Measurements from ENCODE around the gene ANKRD33B. TPM values are rescaled to one million over a fixed set of nuclear protein-coding genes. Genes with fewer than 3 reads are reported as not detected.

Gene ANKRD33B
- total and polyA plus RNA-seq, 2 experiments from 2014 or later = 2.9 to 15.4 TPM

GRCh38 chr5:10652606-10653005, 88.7 kb downstream of the ANKRD33B start (continued):
- TF ChIP-seq, protein P1, sequence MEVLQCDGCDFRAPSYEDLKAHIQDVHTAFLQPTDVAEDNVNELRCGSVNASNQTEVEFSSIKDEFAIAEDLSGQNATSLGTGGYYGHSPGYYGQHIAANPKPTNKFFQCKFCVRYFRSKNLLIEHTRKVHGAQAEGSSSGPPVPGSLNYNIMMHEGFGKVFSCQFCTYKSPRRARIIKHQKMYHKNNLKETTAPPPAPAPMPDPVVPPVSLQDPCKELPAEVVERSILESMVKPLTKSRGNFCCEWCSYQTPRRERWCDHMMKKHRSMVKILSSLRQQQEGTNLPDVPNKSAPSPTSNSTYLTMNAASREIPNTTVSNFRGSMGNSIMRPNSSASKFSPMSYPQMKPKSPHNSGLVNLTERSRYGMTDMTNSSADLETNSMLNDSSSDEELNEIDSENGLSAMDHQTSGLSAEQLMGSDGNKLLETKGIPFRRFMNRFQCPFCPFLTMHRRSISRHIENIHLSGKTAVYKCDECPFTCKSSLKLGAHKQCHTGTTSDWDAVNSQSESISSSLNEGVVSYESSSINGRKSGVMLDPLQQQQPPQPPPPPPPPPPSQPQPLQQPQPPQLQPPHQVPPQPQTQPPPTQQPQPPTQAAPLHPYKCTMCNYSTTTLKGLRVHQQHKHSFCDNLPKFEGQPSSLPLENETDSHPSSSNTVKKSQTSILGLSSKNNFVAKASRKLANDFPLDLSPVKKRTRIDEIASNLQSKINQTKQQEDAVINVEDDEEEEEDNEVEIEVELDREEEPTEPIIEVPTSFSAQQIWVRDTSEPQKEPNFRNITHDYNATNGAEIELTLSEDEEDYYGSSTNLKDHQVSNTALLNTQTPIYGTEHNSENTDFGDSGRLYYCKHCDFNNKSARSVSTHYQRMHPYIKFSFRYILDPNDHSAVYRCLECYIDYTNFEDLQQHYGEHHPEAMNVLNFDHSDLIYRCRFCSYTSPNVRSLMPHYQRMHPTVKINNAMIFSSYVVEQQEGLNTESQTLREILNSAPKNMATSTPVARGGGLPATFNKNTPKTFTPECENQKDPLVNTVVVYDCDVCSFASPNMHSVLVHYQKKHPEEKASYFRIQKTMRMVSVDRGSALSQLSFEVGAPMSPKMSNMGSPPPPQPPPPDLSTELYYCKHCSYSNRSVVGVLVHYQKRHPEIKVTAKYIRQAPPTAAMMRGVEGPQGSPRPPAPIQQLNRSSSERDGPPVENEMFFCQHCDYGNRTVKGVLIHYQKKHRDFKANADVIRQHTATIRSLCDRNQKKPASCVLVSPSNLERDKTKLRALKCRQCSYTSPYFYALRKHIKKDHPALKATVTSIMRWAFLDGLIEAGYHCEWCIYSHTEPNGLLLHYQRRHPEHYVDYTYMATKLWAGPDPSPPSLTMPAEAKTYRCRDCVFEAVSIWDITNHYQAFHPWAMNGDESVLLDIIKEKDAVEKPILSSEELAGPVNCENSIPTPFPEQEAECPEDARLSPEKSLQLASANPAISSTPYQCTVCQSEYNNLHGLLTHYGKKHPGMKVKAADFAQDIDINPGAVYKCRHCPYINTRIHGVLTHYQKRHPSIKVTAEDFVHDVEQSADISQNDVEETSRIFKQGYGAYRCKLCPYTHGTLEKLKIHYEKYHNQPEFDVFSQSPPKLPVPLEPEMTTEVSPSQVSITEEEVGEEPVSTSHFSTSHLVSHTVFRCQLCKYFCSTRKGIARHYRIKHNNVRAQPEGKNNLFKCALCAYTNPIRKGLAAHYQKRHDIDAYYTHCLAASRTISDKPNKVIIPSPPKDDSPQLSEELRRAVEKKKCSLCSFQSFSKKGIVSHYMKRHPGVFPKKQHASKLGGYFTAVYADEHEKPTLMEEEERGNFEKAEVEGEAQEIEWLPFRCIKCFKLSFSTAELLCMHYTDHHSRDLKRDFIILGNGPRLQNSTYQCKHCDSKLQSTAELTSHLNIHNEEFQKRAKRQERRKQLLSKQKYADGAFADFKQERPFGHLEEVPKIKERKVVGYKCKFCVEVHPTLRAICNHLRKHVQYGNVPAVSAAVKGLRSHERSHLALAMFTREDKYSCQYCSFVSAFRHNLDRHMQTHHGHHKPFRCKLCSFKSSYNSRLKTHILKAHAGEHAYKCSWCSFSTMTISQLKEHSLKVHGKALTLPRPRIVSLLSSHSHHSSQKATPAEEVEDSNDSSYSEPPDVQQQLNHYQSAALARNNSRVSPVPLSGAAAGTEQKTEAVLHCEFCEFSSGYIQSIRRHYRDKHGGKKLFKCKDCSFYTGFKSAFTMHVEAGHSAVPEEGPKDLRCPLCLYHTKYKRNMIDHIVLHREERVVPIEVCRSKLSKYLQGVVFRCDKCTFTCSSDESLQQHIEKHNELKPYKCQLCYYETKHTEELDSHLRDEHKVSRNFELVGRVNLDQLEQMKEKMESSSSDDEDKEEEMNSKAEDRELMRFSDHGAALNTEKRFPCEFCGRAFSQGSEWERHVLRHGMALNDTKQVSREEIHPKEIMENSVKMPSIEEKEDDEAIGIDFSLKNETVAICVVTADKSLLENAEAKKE (CRISPR knock-in tag; IDR thresholded peaks at IDR 0.05) = no peak
- TF ChIP-seq CREB1 (CRISPR knock-in tag; IDR thresholded peaks at IDR 0.05; ENCODE audit: low read depth) (no peak), ZNF114 (CRISPR knock-in tag; IDR thresholded peaks at IDR 0.05) (no peak)

DNA sequence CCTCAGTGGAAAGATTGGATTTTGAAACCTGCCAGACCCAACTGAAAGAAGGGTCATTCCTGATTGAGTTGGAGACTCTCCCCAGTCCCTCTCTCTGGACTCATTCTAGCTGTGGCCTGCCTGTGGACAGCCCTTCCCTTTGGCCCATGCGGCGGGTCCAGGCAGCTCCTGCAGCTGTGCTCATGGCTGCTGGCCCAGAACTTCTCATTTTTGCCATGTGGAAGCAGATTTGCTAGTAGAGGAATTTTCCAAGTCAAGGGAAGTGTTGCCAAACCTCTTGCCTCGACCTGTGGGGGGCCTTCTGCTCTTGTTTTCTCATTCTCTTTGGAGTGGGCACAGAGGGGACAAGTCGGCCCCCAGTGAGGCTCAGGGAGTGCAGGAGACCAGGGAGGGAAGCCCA, 89.2 kb downstream of the ANKRD33B start:
- Histone ChIP-seq H3K4me1 (ENCODE audit: insufficient read depth) (no peaks in the 10 kb centered on the region), H3K36me3 (ENCODE audit: insufficient read depth) (no peaks in the 10 kb centered on the region), H3K79me2 (replicated peaks; ENCODE audit: insufficient read depth) (no peaks in the 10 kb centered on the region), H4K20me1 (replicated peaks; ENCODE audit: insufficient read depth) (no peaks in the 10 kb centered on the region), H3K9me2 (ENCODE audit: insufficient read depth) (no peaks in the 10 kb centered on the region), H3K27me3 (ENCODE audit: insufficient read depth) (no peaks in the 10 kb centered on the region), H3K4me2 (no peak overlapping the region), H3K27ac (ENCODE audit: low read depth) (no peak overlapping the region), H2AFZ (no peak overlapping the region), H3F3A (replicated peaks; ENCODE audit: low read depth) (0 out of 2 replicates have a peak, but pooled peaks cover 3% of the 10 kb centered on the region), H3K4me3 (no peak overlapping the region)
- Mint-ChIP-seq H3K36me3 (ENCODE audit: low read depth) (peaks cover 12% of the 10 kb centered on the region), H3K4me1 (peaks cover 19% of the 10 kb centered on the region; the same call in 2 of the 3 replicates), H3K4me3 (no peak overlapping the region), H3K27me3 (ENCODE audit: insufficient read depth, low read depth, poor library complexity) (peaks cover 5% of the 10 kb centered on the region), H3K27ac (no peak overlapping the region), H3K9me3 (no peaks in the 10 kb centered on the region)
- DNase-seq (ENCODE audit: low spot score) (no peak), ATAC-seq (no peak)
- TF ChIP-seq EZH2 (IDR thresholded peaks at IDR 0.05; ENCODE audit: low read depth, unreplicated experiment) (no peak), CTCF (conservative IDR thresholded peaks at IDR 0.05; ENCODE audit: low read depth in 2 of 2) (no peak), ZNF114 (CRISPR knock-in tag; IDR thresholded peaks at IDR 0.05) (no peak), ZNF331 (CRISPR knock-in tag; IDR thresholded peaks at IDR 0.05; ENCODE audit: low read depth) (no peak), JUNB (IDR thresholded peaks at IDR 0.05; ENCODE audit: unreplicated experiment) (no peak), POLR2AphosphoS5 (IDR thresholded peaks at IDR 0.05; ENCODE audit: low read depth) (no peak), NANOG (IDR thresholded peaks at IDR 0.05; ENCODE audit: borderline replicate concordance) (no peak), EZH2phosphoT487 (IDR thresholded peaks at IDR 0.05; ENCODE audit: unreplicated experiment) (no peak), STAT1 (IDR thresholded peaks at IDR 0.05; ENCODE audit: unreplicated experiment) (no peak)
- TF ChIP-seq, protein P2, sequence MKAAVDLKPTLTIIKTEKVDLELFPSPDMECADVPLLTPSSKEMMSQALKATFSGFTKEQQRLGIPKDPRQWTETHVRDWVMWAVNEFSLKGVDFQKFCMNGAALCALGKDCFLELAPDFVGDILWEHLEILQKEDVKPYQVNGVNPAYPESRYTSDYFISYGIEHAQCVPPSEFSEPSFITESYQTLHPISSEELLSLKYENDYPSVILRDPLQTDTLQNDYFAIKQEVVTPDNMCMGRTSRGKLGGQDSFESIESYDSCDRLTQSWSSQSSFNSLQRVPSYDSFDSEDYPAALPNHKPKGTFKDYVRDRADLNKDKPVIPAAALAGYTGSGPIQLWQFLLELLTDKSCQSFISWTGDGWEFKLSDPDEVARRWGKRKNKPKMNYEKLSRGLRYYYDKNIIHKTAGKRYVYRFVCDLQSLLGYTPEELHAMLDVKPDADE (IDR thresholded peaks at IDR 0.05) = no peak
- TF ChIP-seq, protein P3, sequence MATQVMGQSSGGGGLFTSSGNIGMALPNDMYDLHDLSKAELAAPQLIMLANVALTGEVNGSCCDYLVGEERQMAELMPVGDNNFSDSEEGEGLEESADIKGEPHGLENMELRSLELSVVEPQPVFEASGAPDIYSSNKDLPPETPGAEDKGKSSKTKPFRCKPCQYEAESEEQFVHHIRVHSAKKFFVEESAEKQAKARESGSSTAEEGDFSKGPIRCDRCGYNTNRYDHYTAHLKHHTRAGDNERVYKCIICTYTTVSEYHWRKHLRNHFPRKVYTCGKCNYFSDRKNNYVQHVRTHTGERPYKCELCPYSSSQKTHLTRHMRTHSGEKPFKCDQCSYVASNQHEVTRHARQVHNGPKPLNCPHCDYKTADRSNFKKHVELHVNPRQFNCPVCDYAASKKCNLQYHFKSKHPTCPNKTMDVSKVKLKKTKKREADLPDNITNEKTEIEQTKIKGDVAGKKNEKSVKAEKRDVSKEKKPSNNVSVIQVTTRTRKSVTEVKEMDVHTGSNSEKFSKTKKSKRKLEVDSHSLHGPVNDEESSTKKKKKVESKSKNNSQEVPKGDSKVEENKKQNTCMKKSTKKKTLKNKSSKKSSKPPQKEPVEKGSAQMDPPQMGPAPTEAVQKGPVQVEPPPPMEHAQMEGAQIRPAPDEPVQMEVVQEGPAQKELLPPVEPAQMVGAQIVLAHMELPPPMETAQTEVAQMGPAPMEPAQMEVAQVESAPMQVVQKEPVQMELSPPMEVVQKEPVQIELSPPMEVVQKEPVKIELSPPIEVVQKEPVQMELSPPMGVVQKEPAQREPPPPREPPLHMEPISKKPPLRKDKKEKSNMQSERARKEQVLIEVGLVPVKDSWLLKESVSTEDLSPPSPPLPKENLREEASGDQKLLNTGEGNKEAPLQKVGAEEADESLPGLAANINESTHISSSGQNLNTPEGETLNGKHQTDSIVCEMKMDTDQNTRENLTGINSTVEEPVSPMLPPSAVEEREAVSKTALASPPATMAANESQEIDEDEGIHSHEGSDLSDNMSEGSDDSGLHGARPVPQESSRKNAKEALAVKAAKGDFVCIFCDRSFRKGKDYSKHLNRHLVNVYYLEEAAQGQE (IDR thresholded peaks at IDR 0.05; ENCODE audit: unreplicated experiment) = no peak

All from GM23338 (cell line).